DOHH2 (cell line): ENCODE results near the gene TEX13B.

Experiments used
- CTCF ChIP-seq: fragments of 200-600 bp; sonication (generic); IDR thresholded peaks from one replicate; pipeline ENCODE4 v1.5.1; 2014; ENCODE audit warnings: antibody characterized with exemption, mild to moderate bottlenecking, low read depth, low read length; ENCODE audit not compliant: poor library complexity, severe bottlenecking
- EZH2phosphoT487 ChIP-seq: fragments of 200-600 bp; sonication (generic); IDR thresholded peaks from 2 replicates; pipeline ENCODE4 v1.6.1; 2017; ENCODE audit warnings: borderline replicate concordance, mild to moderate bottlenecking, antibody characterized with exemption, low read length, moderate library complexity, mixed read lengths

- TF ChIP-seq CTCF (no peak), EZH2phosphoT487 (no peak)
Measured at GRCh38 chrX:107935200-107935599, 47.0 kb downstream of the TEX13B start.
